ENCODE results near the gene HIVEP2.

Gene HIVEP2

GRCh38 chr6:142810952-142811514, 133.9 kb downstream of the HIVEP2 start:
- peak; percentile 46 for DNase-seq

GRCh38 chr6:142809947-142810346, 135.0 kb downstream of the HIVEP2 start:
- DNase-seq = no peak

- no peak for DNase-seq
Observed at GRCh38 chr6:142808405-142809061, 136.4 kb downstream of the HIVEP2 start.

- no peak for DNase-seq
Observed at GRCh38 chr6:142805042-142805441, 139.9 kb downstream of the HIVEP2 start.

GRCh38 chr6:142804490-142804889, 140.5 kb downstream of the HIVEP2 start:
- DNase-seq = no peak

GRCh38 chr6:142803495-142804058, 141.4 kb downstream of the HIVEP2 start:
- DNase-seq = no peak

- no peak for DNase-seq
Observed at GRCh38 chr6:142803032-142803431, 141.9 kb downstream of the HIVEP2 start.

- no peak for DNase-seq
Observed at GRCh38 chr6:142802124-142802523, 142.9 kb downstream of the HIVEP2 start.

GRCh38 chr6:142800240-142800639, 144.7 kb downstream of the HIVEP2 start:
- no peak for DNase-seq

- no peak for DNase-seq
Observed at GRCh38 chr6:142799639-142800038, 145.3 kb downstream of the HIVEP2 start.

- DNase-seq = no peak
Observed at GRCh38 chr6:142797159-142797558, 147.8 kb downstream of the HIVEP2 start.

GRCh38 chr6:142796571-142796970, 148.4 kb downstream of the HIVEP2 start:
- DNase-seq = no peak

- no peak for DNase-seq
Observed at GRCh38 chr6:142796024-142796423, 149.0 kb downstream of the HIVEP2 start.

GRCh38 chr6:142794424-142794823, 150.6 kb downstream of the HIVEP2 start:
- no peak for DNase-seq

GRCh38 chr6:142790257-142790656, 154.7 kb downstream of the HIVEP2 start:
- no peak for DNase-seq

GRCh38 chr6:142787422-142787821, 157.6 kb downstream of the HIVEP2 start:
- DNase-seq = no peak

GRCh38 chr6:142786476-142786875, 158.5 kb downstream of the HIVEP2 start:
- no peak for DNase-seq

GRCh38 chr6:142784344-142784743, 160.6 kb downstream of the HIVEP2 start:
- DNase-seq = no peak

- DNase-seq = no peak
Observed at GRCh38 chr6:142783499-142783898, 161.5 kb downstream of the HIVEP2 start.

- DNase-seq = no peak
Observed at GRCh38 chr6:142781129-142781528, 163.8 kb downstream of the HIVEP2 start.

- peak; percentile 49 for DNase-seq
Observed at GRCh38 chr6:142773859-142774648, 170.9 kb downstream of the HIVEP2 start.

- no peak for DNase-seq
Observed at GRCh38 chr6:142773324-142773723, 171.7 kb downstream of the HIVEP2 start.

GRCh38 chr6:142771162-142771561, 173.8 kb downstream of the HIVEP2 start:
- no peak for DNase-seq

- no peak for DNase-seq
Observed at GRCh38 chr6:142765306-142765705, 179.7 kb downstream of the HIVEP2 start.
